ENCODE measurements around the gene SLC5A11. TPM values are rescaled to one million over a fixed set of nuclear protein-coding genes. Genes with fewer than 3 reads are reported as not detected.

The SLC5A11 gene
- total RNA-seq, 1 donor from 2014 or later: not detected

- Mint-ChIP-seq H3K9me3 (ENCODE audit: unreplicated experiment) (peaks cover 3% of the 10 kb centered on the region), H3K4me3 (ENCODE audit: unreplicated experiment) (no peak overlapping the region), H3K36me3 (ENCODE audit: low read depth, unreplicated experiment) (peaks cover 37% of the 10 kb centered on the region), H3K27me3 (ENCODE audit: low read depth, unreplicated experiment) (no peaks in the 10 kb centered on the region), H3K27ac (ENCODE audit: unreplicated experiment) (no peak overlapping the region), H3K4me1 (ENCODE audit: low read depth, unreplicated experiment) (no peaks in the 10 kb centered on the region)
- no peaks in the 10 kb centered on the region for H3K27me3 ChIP-seq (ENCODE audit: insufficient read depth, low read length)
- TF ChIP-seq CTCF (IDR thresholded peaks at IDR 0.05; ENCODE audit: insufficient read depth, low read depth, low read length): no peak
- no peak for TF ChIP-seq EZH2 (IDR thresholded peaks at IDR 0.05; ENCODE audit: insufficient read depth, low read length)
- no peak overlapping the region for H3K4me3 ChIP-seq (ENCODE audit: insufficient read depth, low read depth, low read length)
- no peak overlapping the region for H2AFZ ChIP-seq (ENCODE audit: low read depth, low read length)
- no peaks in the 10 kb centered on the region for H3K9me3 ChIP-seq (ENCODE audit: insufficient read depth, low read depth, low read length)
- no peaks in the 10 kb centered on the region for H3K4me1 ChIP-seq (ENCODE audit: insufficient read depth, low read length)
- peaks cover 55% of the 10 kb centered on the region for H3K36me3 ChIP-seq (ENCODE audit: insufficient read depth, low read length)
- no peak overlapping the region for H3K4me2 ChIP-seq (ENCODE audit: low read length)
- no peak for DNase-seq (ENCODE audit: low read depth)
- no peak overlapping the region for H3K9ac ChIP-seq (ENCODE audit: low read length)
- no peak for FAIRE-seq
- no peaks in the 10 kb centered on the region for H3K79me2 ChIP-seq (ENCODE audit: insufficient read depth, low read length)
- peaks cover 5% of the 10 kb centered on the region for H4K20me1 ChIP-seq (ENCODE audit: insufficient read depth, low read length)
- no peak overlapping the region for H3K27ac ChIP-seq (ENCODE audit: low read depth, low read length)
These were observed 112.1 kb downstream of the SLC5A11 start for GRCh38 chr16:24957887-24958286.

Other genes with a start within 250 kb of the SLC5A11 start
- gene TNRC6A, start 116.3 kb upstream of the SLC5A11 start, total RNA-seq: 48.6 and 51.1 TPM in 2 replicates
- gene ARHGAP17, start 169.4 kb downstream of the SLC5A11 start, total RNA-seq: 71.2 and 75.2 TPM in 2 replicates